Tibial nerve (tissue), 4 donors: ENCODE results near the gene ASTN1. TPM values are rescaled to one million over a fixed set of nuclear protein-coding genes. Genes with fewer than 3 reads are reported as not detected.

Source experiments
- DNase-seq, 2 donors: peaks; one replicate each; pipeline ENCODE4 v3.0.0-alpha.2; 2019; ENCODE audit warnings: low spot score in 2 of 2
- H3K27ac ChIP-seq, 4 donors: fragments of 200-600 bp; sonication (generic) in 3 of 4; one replicate each; pipeline ENCODE4 v1.5.1; 2017 to 2019; ENCODE audit warnings: mild to moderate bottlenecking in 1 of 4
- H3K27me3 ChIP-seq, 2 donors: fragments of 200-600 bp; sonication (generic) in 1 of 2; one replicate each; pipeline versions ENCODE4 v1.5.1 to v1.6.0; 2017 to 2019
- H3K36me3 ChIP-seq, 3 donors: fragments of 200-600 bp; sonication (generic); one replicate each; pipeline ENCODE4 v1.5.1; 2018 to 2019
- H3K4me1 ChIP-seq, 4 donors: fragments of 200-600 bp; sonication (generic) in 3 of 4; one replicate each; pipeline ENCODE4 v1.5.1; 2017 to 2019
- H3K4me3 ChIP-seq, 4 donors: fragments of 200-600 bp; sonication (generic) in 3 of 4; one replicate each; pipeline ENCODE4 v1.5.1; 2017 to 2019; ENCODE audit warnings: mild to moderate bottlenecking in 1 of 4, moderate library complexity in 1 of 4
- H3K9me3 ChIP-seq, 4 donors: fragments of 200-600 bp; sonication (generic) in 3 of 4; one replicate each; pipeline ENCODE4 v1.5.1; 2017 to 2019
- CTCF ChIP-seq, 5 experiments: fragments of 200-600 bp in 3 of 5; fragments of 450-650 bp in 2 of 5; sonication (generic) in 3 of 5; IDR thresholded peaks; one replicate each; pipeline ENCODE4 v1.5.1; 2016 to 2019; ENCODE audit warnings: antibody characterized with exemption in 5 of 5, mild to moderate bottlenecking in 3 of 5, moderate library complexity in 2 of 5
- EP300 ChIP-seq, 2 donors: sonication (generic); formaldehyde crosslinking; IDR thresholded peaks; one replicate each; pipeline ENCODE4 v1.6.1; 2017; ENCODE audit warnings: antibody characterized with exemption in 2 of 2, mild to moderate bottlenecking in 1 of 2
- POLR2A ChIP-seq, 2 donors: fragments of 450-650 bp; IDR thresholded peaks; one replicate each; pipeline ENCODE4 v1.6.1; 2017; ENCODE audit warnings: antibody characterized with exemption in 2 of 2, mild to moderate bottlenecking in 2 of 2, moderate library complexity in 2 of 2
- WGBS, 2 donors: methylation state at CpG; one replicate each; pipeline ENCODE4 v1.1.5; 2018; 5-methylcytosine and 5-hydroxymethylcytosine counted together
- total RNA-seq, 4 donors: library from RNA; depleted of rRNA; stranded (reverse); fragments of >200 nt; gene quantifications; one replicate each; pipeline ENCODE4 v1.1.0, GENCODE V29; 2016

The ASTN1 gene
- total RNA-seq, 4 donors from 2014 or later = 0.30 to 0.63 TPM; not detected in 2

- peaks cover 0 to 7% (median 0%) of the 10 kb centered on the region in 4 donors for H3K4me1 ChIP-seq
- H3K27me3 ChIP-seq = no peaks in the 10 kb centered on the region
- H3K27ac ChIP-seq = no peak overlapping the region
- H3K4me3 ChIP-seq = no peak overlapping the region
- 75 to 78% methylated on average over 4 of the region's 4 CpGs for WGBS, 2 donors
- DNase-seq = no peak
- TF ChIP-seq EP300 (IDR thresholded peaks at IDR 0.05) = no peak
- H3K9me3 ChIP-seq = no peaks in the 10 kb centered on the region
- no peaks in the 10 kb centered on the region for H3K36me3 ChIP-seq
Measured at GRCh38 chr1:177142791-177143271, 21.7 kb downstream of the ASTN1 start.

DNA sequence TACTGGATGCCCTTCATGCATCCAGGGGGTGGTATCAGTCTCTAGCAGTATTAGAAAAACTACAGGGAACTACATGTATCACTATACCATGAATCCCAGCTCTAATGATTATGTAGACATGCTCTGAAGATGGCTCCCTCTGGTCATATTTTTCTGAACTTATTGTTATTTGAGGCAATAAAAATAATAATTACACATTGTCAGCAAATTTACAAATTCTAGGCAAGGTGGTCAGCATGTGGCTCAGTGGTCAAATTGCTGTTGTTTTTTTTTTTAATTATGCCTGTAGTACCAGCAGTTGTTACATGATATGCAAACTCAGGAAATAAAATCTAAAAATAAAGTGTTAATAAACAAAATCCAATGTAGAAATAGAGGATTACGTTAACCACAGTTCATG lies 22.5 kb downstream of the ASTN1 start:
- no peak for DNase-seq
- TF ChIP-seq POLR2A (IDR thresholded peaks at IDR 0.05) (no peak), EP300 (IDR thresholded peaks at IDR 0.05) (no peak), CTCF (IDR thresholded peaks at IDR 0.05) (no peak)
- no peaks in the 10 kb centered on the region for H3K36me3 ChIP-seq
- WGBS, 2 donors = 66 to 80% methylated on average over 1 of the region's 1 CpG
- H3K4me1 ChIP-seq = peaks cover 0 to 7% (median 0%) of the 10 kb centered on the region in 4 donors
- H3K27ac ChIP-seq = no peak overlapping the region
- no peak overlapping the region for H3K4me3 ChIP-seq
- no peaks in the 10 kb centered on the region for H3K9me3 ChIP-seq
- H3K27me3 ChIP-seq = no peaks in the 10 kb centered on the region

- no peaks in the 10 kb centered on the region for H3K4me1 ChIP-seq
- H3K9me3 ChIP-seq = no peaks in the 10 kb centered on the region
- no peak overlapping the region for H3K4me3 ChIP-seq
- no peaks in the 10 kb centered on the region for H3K36me3 ChIP-seq
- no peak for DNase-seq
- H3K27me3 ChIP-seq = no peaks in the 10 kb centered on the region
- H3K27ac ChIP-seq = no peak overlapping the region
- TF ChIP-seq CTCF (IDR thresholded peaks at IDR 0.05) (no peak), EP300 (IDR thresholded peaks at IDR 0.05) (no peak), POLR2A (IDR thresholded peaks at IDR 0.05) (no peak)
- WGBS, 2 donors = 83 to 87% methylated on average over 4 of the region's 4 CpGs
Measured at GRCh38 chr1:177138347-177138746, 26.2 kb downstream of the ASTN1 start.

DNA sequence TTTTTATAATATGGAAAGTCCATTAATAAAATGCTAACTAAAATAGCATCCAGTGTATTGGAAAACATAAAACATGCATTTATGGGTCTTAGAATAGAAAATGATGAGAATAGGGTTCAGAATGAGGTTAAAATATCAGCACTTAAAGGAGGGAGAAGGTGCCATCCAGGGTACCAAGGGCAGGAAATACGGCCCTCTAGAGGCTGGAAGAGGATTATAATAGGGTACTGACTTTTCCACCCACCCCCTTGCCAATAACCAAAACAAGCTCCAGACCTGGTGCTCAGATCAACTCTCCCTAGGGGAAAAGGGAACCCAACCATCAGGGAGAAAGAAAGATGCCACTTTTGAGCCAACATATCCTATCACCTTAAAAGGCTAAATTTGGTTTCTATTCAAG lies 26.7 kb downstream of the ASTN1 start:
- TF ChIP-seq EP300 (IDR thresholded peaks at IDR 0.05) (no peak), POLR2A (IDR thresholded peaks at IDR 0.05) (no peak), CTCF (IDR thresholded peaks at IDR 0.05) (no peak)
- no peaks in the 10 kb centered on the region for H3K36me3 ChIP-seq
- no peak overlapping the region for H3K4me3 ChIP-seq
- no peaks in the 10 kb centered on the region for H3K9me3 ChIP-seq
- H3K27me3 ChIP-seq = no peaks in the 10 kb centered on the region
- DNase-seq = no peak
- no peak overlapping the region for H3K27ac ChIP-seq
- H3K4me1 ChIP-seq = no peaks in the 10 kb centered on the region
- 40 to 58% methylated on average over 1 of the region's 1 CpG for WGBS, 2 donors

DNA sequence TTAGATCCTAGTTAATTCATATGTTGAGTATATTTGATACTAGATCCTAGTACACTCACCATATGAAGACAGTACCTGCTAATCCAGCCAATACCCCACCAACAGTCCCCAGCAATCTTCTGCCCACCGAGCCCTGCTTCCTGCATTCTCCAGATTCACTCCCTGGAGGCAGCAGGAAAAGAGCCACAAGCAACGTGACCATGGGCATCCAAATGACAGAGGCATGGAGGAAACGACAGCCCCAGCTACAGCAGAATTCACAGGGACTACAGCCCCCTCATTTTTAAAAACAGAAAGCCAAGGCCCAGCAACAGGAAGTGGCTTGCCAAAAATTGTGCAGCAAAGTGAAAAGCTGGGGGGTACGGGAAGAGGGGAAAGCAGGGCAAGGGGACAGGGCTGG lies 29.3 kb downstream of the ASTN1 start:
- no peaks in the 10 kb centered on the region for H3K9me3 ChIP-seq
- no peaks in the 10 kb centered on the region for H3K27me3 ChIP-seq
- 63 to 65% methylated on average over 4 of the region's 4 CpGs for WGBS, 2 donors
- DNase-seq = no peak
- no peak overlapping the region for H3K4me3 ChIP-seq
- TF ChIP-seq POLR2A (IDR thresholded peaks at IDR 0.05) = no peak
- no peak for TF ChIP-seq CTCF (IDR thresholded peaks at IDR 0.05)
- TF ChIP-seq EP300 (IDR thresholded peaks at IDR 0.05) = no peak
- no peaks in the 10 kb centered on the region for H3K36me3 ChIP-seq
- H3K27ac ChIP-seq = no peak overlapping the region
- no peaks in the 10 kb centered on the region for H3K4me1 ChIP-seq

DNA sequence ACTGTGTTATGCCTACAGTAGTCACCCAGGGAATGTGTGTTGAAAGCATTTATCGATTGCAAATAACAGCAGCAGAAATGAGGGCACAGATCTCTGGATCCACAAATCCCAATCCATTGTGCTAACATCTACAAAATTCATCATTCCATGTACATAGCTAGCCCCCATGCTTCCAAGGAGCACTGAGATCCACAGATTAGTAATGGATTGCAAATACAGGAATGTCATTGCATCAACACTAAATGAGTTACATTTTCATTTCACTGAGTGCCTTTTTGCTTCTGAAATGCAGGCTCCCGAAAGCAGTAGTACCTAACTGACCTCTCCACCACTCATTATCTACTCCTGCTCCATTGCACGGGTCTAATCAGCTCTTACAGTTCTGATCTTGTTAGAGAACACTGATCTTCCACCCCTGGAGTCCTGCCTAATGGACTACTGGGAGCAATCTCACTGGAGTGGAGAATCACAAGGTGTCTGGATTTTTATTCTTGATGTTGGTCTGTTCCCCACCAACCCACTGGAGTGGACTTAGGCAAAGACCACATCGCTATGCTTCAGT lies 30.5 kb downstream of the ASTN1 start:
- Histone ChIP-seq H3K27me3 (no peaks in the 10 kb centered on the region), H3K27ac (no peak overlapping the region), H3K36me3 (no peaks in the 10 kb centered on the region), H3K9me3 (no peaks in the 10 kb centered on the region), H3K4me3 (no peak overlapping the region), H3K4me1 (no peaks in the 10 kb centered on the region)
- WGBS, 2 donors = 70 to 71% methylated on average over 4 of the region's 4 CpGs
- no peak for TF ChIP-seq CTCF (IDR thresholded peaks at IDR 0.05)
- TF ChIP-seq EP300 (IDR thresholded peaks at IDR 0.05) = no peak
- no peak for TF ChIP-seq POLR2A (IDR thresholded peaks at IDR 0.05)
- DNase-seq = no peak
